ACHN (cell line): ENCODE measurements around the gene LGALS16.
"Not testable (repeated sequence)": the region's sequence is repeated elsewhere in the genome, so short reads cannot be mapped to it uniquely, and the experiment has no call there.

Experiments
- DNase-seq: peaks from one replicate; pipeline ENCODE4 v3.0.0-alpha.2; 2015
- in situ Hi-C: cut with HindIII; loops from 2 replicates; pipeline ENCODE4 v1.10.0; 2017; ENCODE audit warnings: low sequenced_read_pairs, low pct_ligation_motif_present, low pct_unique_long_range_greater_than_20kb

LGALS16 gene

GRCh38 chr19:39672473-39672872 lies 16.8 kb downstream of the LGALS16 start:
- DNase-seq: no peak
- in situ Hi-C loops: no loop called here

GRCh38 chr19:39673862-39674261 lies 18.1 kb downstream of the LGALS16 start:
- peak; percentile 2 for DNase-seq
- in situ Hi-C loops: not testable (repeated sequence)

GRCh38 chr19:39676004-39676403 lies 20.3 kb downstream of the LGALS16 start:
- in situ Hi-C loops: no loop called here
- no peak for DNase-seq

GRCh38 chr19:39677961-39678889 lies 22.5 kb downstream of the LGALS16 start:
- DNase-seq: peak; percentile 1
- in situ Hi-C loops: no loop called here

- no peak for DNase-seq
- in situ Hi-C loops: no loop called here
Measured at GRCh38 chr19:39679056-39679790, 23.5 kb downstream of the LGALS16 start.

GRCh38 chr19:39679791-39680168 lies 24.1 kb downstream of the LGALS16 start:
- in situ Hi-C loops: no loop called here

GRCh38 chr19:39680593-39680992 lies 24.9 kb downstream of the LGALS16 start:
- no peak for DNase-seq
- in situ Hi-C loops: no loop called here

More at GRCh38 chr19:39679791-39680168, 24.1 kb downstream of the LGALS16 start:
- no peak for DNase-seq

- DNase-seq: no peak
- in situ Hi-C loops: no loop called here
Measured at GRCh38 chr19:39681416-39681815, 25.7 kb downstream of the LGALS16 start.

- DNase-seq: no peak
- in situ Hi-C loops: no loop called here
Measured at GRCh38 chr19:39684267-39684666, 28.6 kb downstream of the LGALS16 start.

- in situ Hi-C loops: no loop called here
Measured at GRCh38 chr19:39686739-39687138, 31.0 kb downstream of the LGALS16 start.

GRCh38 chr19:39688637-39689036 lies 32.9 kb downstream of the LGALS16 start:
- DNase-seq, in situ Hi-C loops: not testable (repeated sequence)

More at GRCh38 chr19:39686739-39687138, 31.0 kb downstream of the LGALS16 start:
- no peak for DNase-seq

GRCh38 chr19:39692166-39692565 lies 36.5 kb downstream of the LGALS16 start:
- in situ Hi-C loops: no loop called here

GRCh38 chr19:39692822-39693221 lies 37.1 kb downstream of the LGALS16 start:
- DNase-seq: no peak
- in situ Hi-C loops: no loop called here

More at GRCh38 chr19:39692166-39692565, 36.5 kb downstream of the LGALS16 start:
- DNase-seq: no peak

- in situ Hi-C loops: no loop called here
- no peak for DNase-seq
Measured at GRCh38 chr19:39695759-39696158, 40.0 kb downstream of the LGALS16 start.

- in situ Hi-C loops: no loop called here
- no peak for DNase-seq
Measured at GRCh38 chr19:39696387-39696786, 40.7 kb downstream of the LGALS16 start.

- no peak for DNase-seq
- in situ Hi-C loops: no loop called here
Measured at GRCh38 chr19:39698535-39698934, 42.8 kb downstream of the LGALS16 start.

- DNase-seq: no peak
- in situ Hi-C loops: no loop called here
Measured at GRCh38 chr19:39701291-39701690, 45.6 kb downstream of the LGALS16 start.

- in situ Hi-C loops: no loop called here
- DNase-seq: no peak
Measured at GRCh38 chr19:39704181-39705044, 48.7 kb downstream of the LGALS16 start, which contains the start of gene LGALS14. LGALS14 (plus strand) TSS chr19:39704481; CDS start chr19:39704529, 48 bp downstream.
